Globus pallidus (tissue), 1 donor: ENCODE data around the gene TAF4.
A peak's percentile ranks its signal among the peaks of the same experiment; 100 is the strongest.
"Not testable (repeated sequence)": the region's sequence is repeated elsewhere in the genome, so short reads cannot be mapped to it uniquely, and the experiment has no call there.

ENCODE experiments used
- DNase-seq: peaks from one replicate; pipeline ENCODE4 v3.0.0-alpha.2; 2015; ENCODE audit warnings: low spot score

The TAF4 gene, protein sequence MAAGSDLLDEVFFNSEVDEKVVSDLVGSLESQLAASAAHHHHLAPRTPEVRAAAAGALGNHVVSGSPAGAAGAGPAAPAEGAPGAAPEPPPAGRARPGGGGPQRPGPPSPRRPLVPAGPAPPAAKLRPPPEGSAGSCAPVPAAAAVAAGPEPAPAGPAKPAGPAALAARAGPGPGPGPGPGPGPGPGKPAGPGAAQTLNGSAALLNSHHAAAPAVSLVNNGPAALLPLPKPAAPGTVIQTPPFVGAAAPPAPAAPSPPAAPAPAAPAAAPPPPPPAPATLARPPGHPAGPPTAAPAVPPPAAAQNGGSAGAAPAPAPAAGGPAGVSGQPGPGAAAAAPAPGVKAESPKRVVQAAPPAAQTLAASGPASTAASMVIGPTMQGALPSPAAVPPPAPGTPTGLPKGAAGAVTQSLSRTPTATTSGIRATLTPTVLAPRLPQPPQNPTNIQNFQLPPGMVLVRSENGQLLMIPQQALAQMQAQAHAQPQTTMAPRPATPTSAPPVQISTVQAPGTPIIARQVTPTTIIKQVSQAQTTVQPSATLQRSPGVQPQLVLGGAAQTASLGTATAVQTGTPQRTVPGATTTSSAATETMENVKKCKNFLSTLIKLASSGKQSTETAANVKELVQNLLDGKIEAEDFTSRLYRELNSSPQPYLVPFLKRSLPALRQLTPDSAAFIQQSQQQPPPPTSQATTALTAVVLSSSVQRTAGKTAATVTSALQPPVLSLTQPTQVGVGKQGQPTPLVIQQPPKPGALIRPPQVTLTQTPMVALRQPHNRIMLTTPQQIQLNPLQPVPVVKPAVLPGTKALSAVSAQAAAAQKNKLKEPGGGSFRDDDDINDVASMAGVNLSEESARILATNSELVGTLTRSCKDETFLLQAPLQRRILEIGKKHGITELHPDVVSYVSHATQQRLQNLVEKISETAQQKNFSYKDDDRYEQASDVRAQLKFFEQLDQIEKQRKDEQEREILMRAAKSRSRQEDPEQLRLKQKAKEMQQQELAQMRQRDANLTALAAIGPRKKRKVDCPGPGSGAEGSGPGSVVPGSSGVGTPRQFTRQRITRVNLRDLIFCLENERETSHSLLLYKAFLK

DNA sequence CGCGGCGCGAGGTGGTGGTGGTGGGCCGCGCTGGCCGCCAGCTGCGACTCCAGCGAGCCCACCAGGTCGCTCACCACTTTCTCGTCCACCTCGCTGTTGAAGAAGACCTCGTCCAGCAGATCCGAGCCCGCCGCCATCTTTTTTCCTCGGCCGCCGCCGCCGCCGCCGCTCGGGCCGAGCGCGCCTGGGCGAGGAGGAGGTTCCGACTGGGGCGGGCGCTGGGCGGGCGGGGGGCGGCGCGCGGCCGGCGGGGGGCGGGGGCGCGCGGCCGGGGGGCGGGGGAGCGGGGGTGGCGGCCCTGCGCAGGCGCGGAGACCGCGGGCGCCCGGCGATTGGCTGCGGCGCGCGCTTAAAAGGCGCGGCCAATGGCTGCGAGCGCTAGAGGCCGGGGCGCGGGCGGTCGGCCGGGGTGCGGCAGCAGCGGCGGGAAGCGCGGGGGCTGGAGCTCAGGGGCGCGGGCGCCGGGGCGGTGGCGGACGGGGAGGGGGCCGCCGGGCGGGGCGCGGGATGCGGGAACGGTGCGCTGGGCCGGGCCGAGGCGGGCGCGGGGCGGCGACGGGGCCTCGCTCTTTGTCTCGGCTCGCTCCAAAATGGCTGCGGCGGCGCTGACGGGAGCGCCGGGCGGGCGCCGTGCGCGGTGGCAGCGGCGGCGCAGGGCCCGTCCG is at the start of gene TAF4:
Gene TAF4, minus strand, starts transcription at position 208 of the 665 bp plus-strand sequence. Its CDS starts 71 bp downstream, at position 137.
- DNase-seq: peak; percentile 71

- DNase-seq: no peak
Observed at GRCh38 chr20:62114894-62115293, 49.2 kb upstream of the TAF4 start.

DNA sequence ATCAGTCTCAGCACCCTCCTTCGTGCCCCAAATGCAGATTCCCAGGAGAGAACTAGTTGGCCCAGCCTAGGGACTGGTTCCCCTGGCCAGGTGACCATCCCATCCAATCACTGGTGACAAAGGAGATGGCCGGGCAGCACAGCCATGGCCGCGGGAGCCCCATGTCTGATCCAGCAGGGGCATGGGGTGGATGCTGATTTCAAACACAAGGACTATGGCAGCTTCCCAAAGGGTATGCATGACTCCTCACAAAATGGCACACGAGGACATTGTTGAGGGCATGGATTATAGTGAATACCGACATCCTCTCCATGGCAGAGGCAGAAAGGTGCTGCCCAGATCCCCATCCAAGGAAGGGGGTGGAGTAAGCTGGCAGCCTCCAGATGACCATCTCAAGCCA is 46.7 kb upstream of the TAF4 start:
- DNase-seq: no peak

DNA sequence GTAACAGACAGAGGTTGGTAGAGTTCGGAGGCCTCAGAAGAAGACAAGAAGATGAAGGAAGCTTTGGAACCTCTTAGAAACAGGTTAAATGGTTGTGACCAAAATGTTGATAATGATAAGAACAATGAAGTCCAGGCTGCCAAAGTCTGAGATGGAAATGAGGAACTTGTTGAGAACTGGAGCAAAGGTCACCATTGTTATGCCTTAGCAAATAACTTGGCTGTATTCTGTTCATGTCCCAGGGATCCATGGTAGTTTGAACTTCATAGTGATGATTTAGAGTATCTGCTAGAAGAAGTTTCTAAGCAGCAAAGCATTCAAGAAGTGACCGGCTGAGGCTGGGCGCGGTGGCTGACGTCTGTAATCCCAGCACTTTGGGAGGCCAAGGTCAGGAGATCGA is 45.5 kb upstream of the TAF4 start:
- DNase-seq: no peak

DNA sequence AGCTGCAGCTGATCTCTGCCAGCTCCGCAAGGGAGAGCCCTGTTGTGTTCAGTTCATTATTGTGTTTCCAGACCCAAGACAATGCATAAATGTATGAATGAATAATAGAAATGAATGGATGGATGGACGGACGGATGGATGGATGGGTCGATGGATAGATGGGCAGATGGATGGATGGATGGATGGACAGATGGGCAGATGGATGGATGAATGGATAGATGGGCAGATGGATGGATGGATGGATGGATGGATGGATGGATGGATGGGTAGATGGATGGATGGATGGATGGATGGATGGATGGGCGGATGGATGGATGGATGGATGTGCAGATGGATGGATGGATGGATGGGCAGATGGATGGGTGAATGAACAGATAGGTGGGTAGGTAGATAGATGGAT is 39.9 kb upstream of the TAF4 start:
- no peak for DNase-seq

GRCh38 chr20:62104791-62105345 is 39.2 kb upstream of the TAF4 start:
- DNase-seq: no peak

GRCh38 chr20:62104234-62104789 is 38.6 kb upstream of the TAF4 start:
- no peak for DNase-seq

DNA sequence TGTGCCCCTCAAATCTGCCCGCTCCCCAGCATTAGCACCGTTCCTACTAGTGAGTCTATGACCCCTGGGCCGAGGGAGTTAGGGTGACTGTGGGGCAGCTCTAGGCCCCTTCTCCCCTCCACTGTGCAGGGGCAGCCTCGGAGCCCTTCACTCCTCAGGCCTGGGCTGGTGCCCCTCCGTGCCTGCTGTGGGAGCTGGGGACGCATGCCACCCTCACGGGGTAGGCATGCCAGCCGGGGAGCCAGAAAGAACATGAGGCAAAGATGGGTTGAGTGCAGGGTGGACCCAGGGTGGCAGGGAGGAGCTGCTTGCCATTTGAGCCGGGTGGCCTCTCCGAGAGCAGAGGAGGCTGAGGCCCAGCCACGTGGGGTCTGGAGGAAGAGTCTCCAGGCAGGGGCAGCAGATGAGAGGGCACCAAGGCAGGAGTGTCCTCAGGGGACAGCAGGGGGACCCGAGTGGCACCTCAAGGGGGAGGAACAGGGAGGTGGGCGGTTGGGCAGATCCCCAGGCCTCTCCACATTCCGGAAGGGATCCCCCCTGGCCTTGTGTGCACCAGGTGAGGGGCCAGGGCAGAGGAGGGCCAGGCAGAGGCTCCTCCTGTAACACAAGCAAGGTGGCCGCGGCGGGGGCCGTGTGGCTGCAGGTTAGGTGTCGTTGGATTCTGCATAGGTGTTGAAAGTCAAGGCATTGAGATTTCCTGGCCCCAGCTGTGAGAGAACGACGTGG is 38.0 kb upstream of the TAF4 start:
- no peak for DNase-seq

GRCh38 chr20:62101078-62101477 is 35.4 kb upstream of the TAF4 start:
- no peak for DNase-seq

GRCh38 chr20:62097881-62098407 is 32.3 kb upstream of the TAF4 start:
- no peak for DNase-seq

DNA sequence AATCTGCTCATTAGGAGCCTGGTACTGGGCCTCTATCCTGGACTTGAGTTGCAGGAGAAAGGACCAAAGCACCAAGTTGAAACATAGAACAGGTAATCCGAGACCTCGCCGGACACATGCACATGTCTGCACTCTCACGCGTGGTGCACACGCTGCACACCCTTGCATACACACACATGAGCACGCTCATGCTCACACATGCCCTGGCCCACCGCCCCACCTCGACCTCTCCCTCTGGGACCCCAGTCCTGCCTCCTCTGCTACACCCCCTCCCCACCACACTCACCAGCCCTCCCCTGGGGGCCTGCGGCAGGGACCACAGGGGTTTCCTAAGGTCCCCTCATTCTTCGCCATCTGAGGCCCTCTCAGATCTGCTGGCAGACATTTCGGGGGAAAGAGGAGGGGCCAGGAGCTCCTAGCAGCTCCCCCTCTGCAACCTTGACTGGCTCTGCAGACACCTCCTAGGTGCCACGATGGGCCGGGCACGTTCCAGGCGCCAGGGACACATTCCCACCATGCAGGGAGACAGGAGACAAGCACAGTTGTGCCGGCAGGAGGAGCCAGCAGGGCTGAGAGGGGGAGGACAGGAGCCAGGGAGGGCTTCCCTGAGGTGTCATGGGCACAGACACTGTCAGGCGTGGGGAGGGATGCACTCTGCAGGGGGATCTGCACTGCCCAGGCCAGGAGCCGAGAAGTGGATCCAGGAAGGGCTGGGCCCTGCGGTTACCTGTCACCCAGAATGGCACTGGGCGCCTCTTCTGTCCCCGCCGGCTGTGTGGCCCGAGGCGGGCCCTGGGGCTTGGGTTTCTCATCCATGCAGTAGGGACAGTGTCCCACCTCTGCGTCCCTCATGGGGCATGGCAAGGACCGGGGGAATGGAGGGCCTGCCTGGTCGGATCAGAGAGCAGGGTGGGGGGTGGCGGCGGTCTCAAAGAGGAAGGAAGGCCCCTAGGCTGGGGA is 31.0 kb upstream of the TAF4 start:
- no peak for DNase-seq

GRCh38 chr20:62089393-62089792 is 23.7 kb upstream of the TAF4 start:
- DNase-seq: no peak

DNA sequence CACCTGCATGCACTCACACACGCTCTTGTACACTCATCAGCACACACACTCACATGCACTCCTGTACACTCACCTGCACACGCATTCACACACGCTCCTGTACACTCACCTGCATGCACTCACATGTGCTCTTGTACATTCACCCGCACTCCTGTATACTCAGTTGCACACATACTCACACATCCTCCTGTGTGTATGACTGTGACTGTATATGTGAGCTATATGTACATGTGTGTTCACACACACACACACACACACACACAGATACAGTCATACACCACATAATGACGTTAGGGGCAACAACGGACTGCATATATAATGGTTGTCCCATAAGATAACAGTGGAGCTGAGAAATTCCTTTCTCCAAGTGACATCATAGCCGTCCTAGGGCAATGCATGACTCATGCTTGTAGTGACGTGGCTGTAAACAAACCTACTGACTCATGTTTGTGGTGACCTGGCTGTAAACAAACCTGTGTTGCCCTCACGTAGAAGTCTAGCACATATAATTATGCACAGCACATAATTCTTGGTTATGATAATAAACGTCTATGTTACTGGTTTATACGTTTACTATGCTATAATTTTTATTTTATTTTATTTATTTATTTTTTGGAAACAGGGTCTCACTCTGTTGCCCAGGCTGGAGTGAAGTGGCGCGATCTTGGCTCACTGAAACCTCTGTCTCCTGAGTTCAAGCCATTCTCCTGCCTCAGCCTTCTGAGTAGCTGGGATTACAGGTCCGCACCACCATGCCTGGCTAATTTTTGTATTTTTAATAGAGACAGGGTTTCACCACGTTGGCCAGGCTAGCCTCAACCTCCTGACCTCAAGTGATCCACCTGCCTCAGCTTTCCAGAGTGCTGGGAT is 22.8 kb upstream of the TAF4 start:
- DNase-seq: no peak

- DNase-seq: no peak
Observed at GRCh38 chr20:62087632-62088031, 22.0 kb upstream of the TAF4 start.

GRCh38 chr20:62087227-62087626 is 21.5 kb upstream of the TAF4 start:
- DNase-seq: no peak

DNA sequence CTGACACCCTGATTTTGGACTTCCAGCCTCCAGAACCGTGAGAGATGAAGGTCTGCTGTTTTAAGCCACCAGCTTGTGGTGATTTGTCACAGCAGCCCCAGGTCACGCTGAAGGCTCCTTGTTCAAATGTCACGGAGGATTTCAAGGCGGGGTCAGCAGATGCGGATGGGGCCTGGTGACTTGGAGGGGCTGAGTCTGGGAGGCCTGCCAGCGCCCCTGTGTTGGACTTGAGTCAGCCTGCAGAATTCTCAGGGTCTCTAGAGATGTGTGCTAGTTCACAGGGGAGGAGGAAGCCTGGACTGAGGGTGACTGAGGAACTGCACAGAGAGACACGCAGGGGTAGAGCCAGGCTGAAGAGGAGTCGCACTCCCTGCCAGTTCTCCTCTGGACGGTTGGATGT is 19.5 kb upstream of the TAF4 start:
- DNase-seq: no peak

DNA sequence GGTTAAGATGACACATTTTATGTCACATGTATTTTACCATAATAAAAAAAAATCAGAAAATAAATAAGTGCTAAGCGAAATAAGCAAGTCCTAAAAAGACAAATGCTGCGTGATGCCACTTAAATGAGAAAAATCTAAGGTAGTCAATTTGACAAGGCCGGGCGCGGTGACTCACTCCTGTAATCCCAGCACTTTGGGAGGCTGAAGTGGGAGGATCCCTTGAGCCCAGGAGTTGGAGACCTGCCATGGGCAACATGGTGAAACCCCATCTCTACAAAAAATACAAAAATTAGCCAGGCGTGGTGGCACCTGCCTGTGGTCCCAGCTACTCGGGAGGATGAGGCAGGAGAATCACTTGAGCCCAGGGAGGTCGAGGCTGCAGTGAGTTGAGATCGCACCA is 18.5 kb upstream of the TAF4 start:
- not testable (repeated sequence) for DNase-seq

DNA sequence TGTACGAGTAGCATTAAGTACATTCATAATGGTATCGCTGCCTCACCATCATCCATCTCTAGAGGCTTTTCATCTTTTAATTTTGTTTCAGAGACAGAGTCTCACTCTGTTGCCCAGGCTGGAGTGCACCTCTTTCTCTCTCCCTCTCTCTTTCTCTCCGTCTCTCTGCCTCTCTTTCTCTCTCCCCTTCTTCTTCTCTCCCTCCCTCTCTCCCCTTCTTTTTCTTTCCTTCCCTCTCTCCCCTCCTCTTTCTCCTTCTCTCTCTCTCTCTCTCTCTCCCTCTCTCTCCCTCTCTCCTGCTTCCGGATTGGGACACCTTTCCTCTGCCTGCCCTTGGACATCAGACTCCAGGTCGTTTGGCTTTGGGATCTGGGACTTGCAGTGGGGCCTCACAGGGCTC is 17.6 kb upstream of the TAF4 start:
- DNase-seq: no peak
